DND-41 (cell line): ENCODE measurements around the gene MT1M.

Experiments used
- ATAC-seq: fragments of 200-7000 bp; cut with Tn5 transposase; 3 replicates; pipeline ENCODE4 v1.9.1; 2021; ENCODE audit warnings: low read depth; ENCODE audit not compliant: insufficient read depth
- DNase-seq: peaks from one replicate; pipeline ENCODE4 v3.0.0-alpha.2; 2020
- H2AFZ ChIP-seq: 2 replicates; pipeline ENCODE4 v1.6.0; 2012; ENCODE audit warnings: low read depth, low read length
- H3K27ac ChIP-seq: 2 replicates; pipeline ENCODE4 v1.5.1; 2012; ENCODE audit warnings: low read length, inconsistent platforms
- H3K27me3 ChIP-seq: fragments of 200-600 bp; sonication (generic); 2 replicates; pipeline ENCODE4 v1.6.0; 2012; ENCODE audit warnings: low read length, mild to moderate bottlenecking, inconsistent platforms; ENCODE audit not compliant: insufficient read depth, poor library complexity
- H3K36me3 ChIP-seq: 2 replicates; pipeline ENCODE4 v1.5.1; 2012; ENCODE audit warnings: low read length, inconsistent platforms; ENCODE audit not compliant: insufficient read depth
- H3K4me1 ChIP-seq: 2 replicates; pipeline ENCODE4 v1.5.1; 2012; ENCODE audit warnings: mild to moderate bottlenecking, low read length; ENCODE audit not compliant: insufficient read depth
- H3K4me2 ChIP-seq: 2 replicates; pipeline ENCODE4 v1.6.0; 2012; ENCODE audit warnings: mild to moderate bottlenecking, moderate library complexity, low read length, inconsistent platforms; ENCODE audit not compliant: insufficient read depth
- H3K4me3 ChIP-seq, 2 experiments: fragments of 200-600 bp in 1 of 2; shearing (Covaris generic) in 1 of 2; 2 replicates each; pipeline ENCODE4 v1.5.1; 2012 to 2016; ENCODE audit warnings: inconsistent platforms in 2 of 2, low read length in 2 of 2, mild to moderate bottlenecking in 2 of 2, low read depth in 1 of 2, moderate library complexity in 1 of 2
- H3K79me2 ChIP-seq: 2 replicates; pipeline ENCODE4 v1.6.0; 2012; ENCODE audit warnings: low read length, inconsistent platforms; ENCODE audit not compliant: insufficient read depth
- H3K9ac ChIP-seq: 2 replicates; pipeline ENCODE4 v1.6.0; 2012; ENCODE audit warnings: low read depth, mild to moderate bottlenecking, inconsistent platforms, low read length, moderate library complexity
- H3K9me3 ChIP-seq: 2 replicates; pipeline ENCODE4 v1.5.1; 2012; ENCODE audit warnings: low read length, moderate library complexity, mild to moderate bottlenecking, inconsistent platforms; ENCODE audit not compliant: insufficient read depth, severe bottlenecking
- H4K20me1 ChIP-seq: 2 replicates; pipeline ENCODE4 v1.6.0; 2012; ENCODE audit warnings: low read length; ENCODE audit not compliant: insufficient read depth
- EZH2 ChIP-seq: IDR thresholded peaks from 3 replicates; pipeline ENCODE4 v1.6.1; 2012; ENCODE audit warnings: borderline replicate concordance, low read depth, mild to moderate bottlenecking, moderate library complexity, low read length, inconsistent platforms; ENCODE audit not compliant: severe bottlenecking
- TF ChIP-seq, protein P1 (sequence below): IDR thresholded peaks from 2 replicates; pipeline ENCODE4 v1.5.1; 2012; ENCODE audit warnings: borderline replicate concordance, low read length, moderate library complexity, mild to moderate bottlenecking; ENCODE audit not compliant: poor library complexity, severe bottlenecking; ENCODE audit errors: extremely low read depth

MT1M gene

DNA sequence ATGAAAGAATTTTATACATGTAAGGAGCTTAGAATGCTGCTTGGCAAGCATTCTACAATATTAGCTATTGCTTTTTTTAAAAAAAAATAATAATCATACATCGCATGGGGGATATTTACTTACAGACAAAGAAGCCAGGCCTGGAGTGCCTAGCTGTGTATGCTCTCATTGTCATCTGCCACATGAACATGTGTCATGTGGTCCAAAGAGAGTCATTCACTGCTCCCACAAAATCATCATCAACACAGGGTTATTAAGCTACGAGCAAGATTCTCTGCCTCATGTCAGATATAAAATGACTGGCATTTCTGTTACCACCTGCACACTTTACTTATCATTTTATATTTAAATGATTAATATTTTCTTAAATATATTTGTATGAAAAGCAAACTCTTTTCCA is 8.8 kb upstream of the MT1M start:
- DNase-seq, result no peak
- ATAC-seq, result no peak
- Histone ChIP-seq H3K4me3 (no peak overlapping the region), H3K4me1 (no peaks in the 10 kb centered on the region), H3K9me3 (no peaks in the 10 kb centered on the region), H3K79me2 (no peaks in the 10 kb centered on the region), H3K9ac (no peak overlapping the region), H2AFZ (no peak overlapping the region), H3K4me2 (no peak overlapping the region), H3K36me3 (no peaks in the 10 kb centered on the region), H3K27ac (no peak overlapping the region), H3K27me3 (peaks cover 9% of the 10 kb centered on the region), H4K20me1 (no peaks in the 10 kb centered on the region)
- TF ChIP-seq EZH2, result no peak

DNA sequence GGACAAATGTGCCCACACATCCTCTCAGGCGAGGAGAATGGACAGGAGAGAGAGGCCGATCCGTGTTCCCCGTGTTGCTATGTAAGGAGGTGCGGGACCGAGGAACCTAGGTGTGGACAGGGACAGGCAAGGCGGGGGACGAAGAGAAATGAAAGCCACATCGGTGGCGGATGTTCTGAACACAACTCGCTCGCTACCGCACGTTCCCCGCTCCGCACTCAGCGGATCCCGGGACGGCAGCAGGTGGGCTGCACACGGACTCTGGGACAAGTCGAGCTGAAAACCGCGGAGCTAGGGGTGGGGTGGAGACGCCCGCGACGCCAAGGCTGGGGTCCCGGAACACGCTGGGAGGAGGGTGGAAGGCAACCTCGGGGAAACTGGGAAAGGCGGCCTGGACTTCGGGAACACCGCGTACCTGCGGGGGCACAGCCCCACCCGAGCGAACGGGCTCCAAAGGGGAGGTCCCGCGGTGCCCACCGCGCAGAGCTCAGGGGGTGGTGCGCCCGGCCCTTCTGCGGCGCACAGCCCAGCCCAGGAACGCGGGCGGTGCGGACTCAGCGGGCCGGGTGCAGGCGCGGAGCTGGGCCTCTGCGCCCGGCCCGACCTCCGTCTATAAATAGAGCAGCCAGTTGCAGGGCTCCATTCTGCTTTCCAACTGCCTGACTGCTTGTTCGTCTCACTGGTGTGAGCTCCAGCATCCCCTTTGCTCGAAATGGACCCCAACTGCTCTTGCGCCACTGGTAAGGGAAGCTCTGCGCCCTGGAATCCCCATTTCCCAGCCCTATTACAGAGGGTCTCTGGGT is 7.1 kb upstream of the MT1M start, which contains the start of gene MT1E:
Gene MT1E, plus strand, starts transcription at position 642 of the 803 bp plus-strand sequence. Its CDS starts 71 bp downstream, at position 713.
- no peak for DNase-seq
- H3K4me2 ChIP-seq, result no peak within 1 kb of the TSS
- no peak within 1 kb of the TSS for H2AFZ ChIP-seq
- TF ChIP-seq, protein P1, sequence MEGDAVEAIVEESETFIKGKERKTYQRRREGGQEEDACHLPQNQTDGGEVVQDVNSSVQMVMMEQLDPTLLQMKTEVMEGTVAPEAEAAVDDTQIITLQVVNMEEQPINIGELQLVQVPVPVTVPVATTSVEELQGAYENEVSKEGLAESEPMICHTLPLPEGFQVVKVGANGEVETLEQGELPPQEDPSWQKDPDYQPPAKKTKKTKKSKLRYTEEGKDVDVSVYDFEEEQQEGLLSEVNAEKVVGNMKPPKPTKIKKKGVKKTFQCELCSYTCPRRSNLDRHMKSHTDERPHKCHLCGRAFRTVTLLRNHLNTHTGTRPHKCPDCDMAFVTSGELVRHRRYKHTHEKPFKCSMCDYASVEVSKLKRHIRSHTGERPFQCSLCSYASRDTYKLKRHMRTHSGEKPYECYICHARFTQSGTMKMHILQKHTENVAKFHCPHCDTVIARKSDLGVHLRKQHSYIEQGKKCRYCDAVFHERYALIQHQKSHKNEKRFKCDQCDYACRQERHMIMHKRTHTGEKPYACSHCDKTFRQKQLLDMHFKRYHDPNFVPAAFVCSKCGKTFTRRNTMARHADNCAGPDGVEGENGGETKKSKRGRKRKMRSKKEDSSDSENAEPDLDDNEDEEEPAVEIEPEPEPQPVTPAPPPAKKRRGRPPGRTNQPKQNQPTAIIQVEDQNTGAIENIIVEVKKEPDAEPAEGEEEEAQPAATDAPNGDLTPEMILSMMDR, result no peak
- TF ChIP-seq EZH2, result no peak
- no peaks in the 10 kb centered on the region for H3K9me3 ChIP-seq
- no peak within 1 kb of the TSS for H3K27ac ChIP-seq
- H3K9ac ChIP-seq, result no peak within 1 kb of the TSS
- H3K4me3 ChIP-seq, result no peak within 1 kb of the TSS
- ATAC-seq, result no peak
- no peaks in the 10 kb centered on the region for H4K20me1 ChIP-seq
- no peaks in the 10 kb centered on the region for H3K4me1 ChIP-seq
- H3K27me3 ChIP-seq, result peaks cover 15% of the 10 kb centered on the region
- no peaks in the 10 kb centered on the region for H3K36me3 ChIP-seq
- no peaks in the 10 kb centered on the region for H3K79me2 ChIP-seq

DNA sequence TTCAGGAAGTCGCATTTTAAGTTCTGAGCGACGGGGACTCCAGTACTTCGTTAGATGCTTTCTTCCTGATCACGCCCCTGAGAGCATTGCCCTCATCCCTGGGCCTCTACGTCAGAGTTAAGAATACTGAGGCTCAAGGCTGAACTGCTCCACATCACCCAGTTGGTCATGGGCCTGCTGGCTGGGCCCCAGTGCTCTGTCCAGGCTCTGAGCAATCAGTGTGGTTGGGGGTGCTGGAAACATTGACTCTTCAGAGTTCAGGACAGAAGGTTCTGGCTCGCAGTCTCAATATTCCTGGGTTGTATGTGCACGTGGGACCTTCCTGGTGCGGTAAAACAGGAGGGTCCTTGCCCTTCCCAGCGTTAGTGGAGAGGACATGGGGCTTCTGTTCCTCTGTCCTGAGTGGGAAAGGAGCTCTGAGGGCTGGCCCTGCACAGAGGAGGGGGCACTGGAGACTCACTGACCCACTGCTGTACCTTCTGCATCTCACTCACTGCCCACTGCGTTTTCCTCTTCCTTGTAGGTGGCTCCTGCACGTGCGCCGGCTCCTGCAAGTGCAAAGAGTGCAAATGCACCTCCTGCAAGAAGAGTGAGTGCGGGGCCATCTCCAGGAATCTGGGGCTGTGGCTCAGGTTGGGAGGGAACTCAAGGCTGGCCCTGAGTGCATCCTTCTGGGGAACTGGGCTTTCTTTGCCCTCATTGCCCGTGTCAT is 6.4 kb upstream of the MT1M start:
- Histone ChIP-seq H3K27ac (no peak overlapping the region), H3K9ac (no peak overlapping the region), H2AFZ (no peak overlapping the region), H3K4me2 (no peak overlapping the region), H3K4me3 (no peak overlapping the region), H3K79me2 (no peaks in the 10 kb centered on the region), H4K20me1 (no peaks in the 10 kb centered on the region), H3K9me3 (no peaks in the 10 kb centered on the region), H3K4me1 (no peaks in the 10 kb centered on the region), H3K36me3 (no peaks in the 10 kb centered on the region), H3K27me3 (peaks cover 15% of the 10 kb centered on the region)
- TF ChIP-seq EZH2, result no peak
- TF ChIP-seq, protein P1, result no peak
- DNase-seq (no peak), ATAC-seq (no peak)

DNA sequence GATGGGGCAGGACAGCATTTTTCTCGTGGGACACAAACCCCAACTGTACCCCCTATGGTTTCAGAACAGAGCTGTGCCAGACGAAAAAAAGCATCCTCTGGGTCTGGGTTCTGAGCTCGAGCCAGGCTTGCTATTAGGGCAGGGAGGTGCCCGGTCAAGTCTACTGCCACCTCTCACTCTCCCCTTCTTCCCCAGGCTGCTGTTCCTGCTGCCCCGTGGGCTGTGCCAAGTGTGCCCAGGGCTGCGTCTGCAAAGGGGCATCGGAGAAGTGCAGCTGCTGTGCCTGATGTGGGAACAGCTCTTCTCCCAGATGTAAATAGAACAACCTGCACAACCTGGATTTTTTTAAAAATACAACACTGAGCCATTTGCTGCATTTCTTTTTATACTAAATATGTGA is 5.8 kb upstream of the MT1M start:
- peaks cover 15% of the 10 kb centered on the region for H3K27me3 ChIP-seq
- H3K4me2 ChIP-seq, result no peak overlapping the region
- H3K9ac ChIP-seq, result no peak overlapping the region
- H2AFZ ChIP-seq, result no peak overlapping the region
- DNase-seq, result no peak
- H3K4me1 ChIP-seq, result no peaks in the 10 kb centered on the region
- no peaks in the 10 kb centered on the region for H4K20me1 ChIP-seq
- no peaks in the 10 kb centered on the region for H3K79me2 ChIP-seq
- ATAC-seq, result no peak
- no peaks in the 10 kb centered on the region for H3K36me3 ChIP-seq
- TF ChIP-seq, protein P1, result no peak
- no peak for TF ChIP-seq EZH2
- H3K9me3 ChIP-seq, result no peaks in the 10 kb centered on the region
- no peak overlapping the region for H3K27ac ChIP-seq
- no peak overlapping the region for H3K4me3 ChIP-seq
